Measurements from ENCODE around the gene NDUFS3. TPM values are rescaled to one million over a fixed set of nuclear protein-coding genes. Genes with fewer than 3 reads are reported as not detected.

NDUFS3 gene
- 111 to 148 TPM (median 135 TPM) in 5 replicates for total RNA-seq (2022; extraction: Qiagen RNA extraction; ENCODE audit: low read depth)

DNA sequence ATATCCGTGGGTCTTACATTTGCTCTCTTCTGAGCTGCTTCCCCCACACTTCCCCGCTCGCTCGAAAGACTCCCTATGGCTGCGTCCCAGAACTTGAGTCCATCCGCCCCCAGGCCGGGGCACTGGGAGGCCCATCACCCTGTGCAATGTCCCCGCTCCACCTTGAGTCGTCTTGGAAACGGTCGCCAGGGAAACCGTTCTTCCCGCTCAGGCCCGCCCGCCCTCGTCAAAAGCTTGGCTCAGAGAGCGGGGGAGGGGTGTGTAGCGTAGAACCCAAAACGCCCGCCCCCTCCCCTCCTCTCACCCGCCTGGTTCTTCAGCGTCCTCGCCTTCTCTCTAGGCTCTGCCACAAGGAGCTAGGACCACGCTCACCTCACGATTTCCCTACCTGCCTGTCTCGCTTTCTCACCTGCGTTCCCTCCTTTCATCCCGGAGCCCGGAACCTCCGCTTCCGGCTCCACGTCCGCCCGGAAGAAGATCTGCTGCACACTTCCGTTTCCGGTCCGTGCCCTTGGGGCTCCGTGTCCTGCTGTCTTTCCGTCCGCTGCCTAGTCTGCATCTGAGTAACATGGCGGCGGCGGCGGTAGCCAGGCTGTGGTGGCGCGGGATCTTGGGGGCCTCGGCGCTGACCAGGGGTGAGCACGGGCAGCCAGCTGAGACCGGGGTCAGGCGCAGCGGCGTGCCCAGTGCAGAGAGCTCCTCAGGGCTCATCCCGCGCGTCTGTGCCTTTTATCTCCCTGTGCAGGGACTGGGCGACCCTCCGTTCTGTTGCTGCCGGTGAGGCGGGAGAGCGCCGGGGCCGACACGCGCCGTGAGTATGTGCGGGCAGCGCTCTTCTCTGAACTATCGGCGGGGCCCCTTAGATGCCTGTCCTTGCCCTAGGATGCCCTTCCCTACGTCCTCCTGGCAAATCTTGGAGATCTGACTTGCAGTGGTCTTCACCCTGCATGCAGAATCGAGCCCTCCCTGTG lies at the start of gene NDUFS3, which contains the start of gene KBTBD4:
Gene NDUFS3, plus strand, starts transcription at position 551 of the 971 bp plus-strand sequence. Its CDS starts 18 bp downstream, at position 569.
Gene KBTBD4, minus strand, starts transcription at position 447 of the 971 bp plus-strand sequence. Its CDS starts 19 bp downstream, at position 428.

DNA sequence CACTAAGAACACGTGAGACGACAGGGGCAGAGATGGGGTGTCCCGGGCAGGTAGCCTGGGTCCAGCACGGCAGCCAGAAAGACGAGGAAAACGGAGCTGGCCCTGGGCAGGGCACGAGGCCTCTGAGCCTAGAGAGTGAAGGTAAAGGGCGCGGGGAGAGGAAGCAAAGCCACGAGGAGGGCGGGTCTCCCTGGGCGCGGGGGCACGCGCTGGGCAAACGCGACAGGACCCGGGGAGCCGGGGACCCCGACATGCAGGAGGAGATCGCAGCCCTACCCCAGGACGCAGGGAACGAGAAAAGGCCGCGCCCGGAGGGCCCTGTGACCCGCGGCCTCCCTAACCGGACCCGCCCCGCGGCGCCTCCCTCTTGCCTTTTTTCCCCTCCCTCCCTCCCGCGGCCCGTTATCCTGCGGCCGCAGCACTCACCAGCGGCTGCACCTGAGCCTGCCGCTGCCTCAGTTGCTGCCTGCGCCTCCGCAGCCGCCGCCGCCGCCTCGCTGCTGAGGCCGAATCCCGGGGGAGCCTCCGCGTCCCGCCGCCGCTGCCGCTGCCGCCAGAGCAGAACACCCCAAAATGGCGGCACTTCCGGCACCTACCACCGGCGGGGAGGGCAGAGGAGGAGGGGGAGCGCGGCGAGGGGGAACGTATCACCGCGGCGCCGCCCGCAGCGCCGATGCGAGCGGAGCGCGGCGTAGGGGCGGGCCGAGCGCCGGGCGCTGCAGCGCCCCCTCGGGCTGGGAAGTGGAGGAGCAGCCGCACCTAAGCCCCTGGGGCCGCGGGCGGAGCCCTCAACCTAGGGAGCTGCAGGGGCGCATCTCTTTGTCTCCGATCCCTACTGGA lies 26.1 kb upstream of the NDUFS3 start, which contains the start of gene CELF1:
Gene CELF1, minus strand, starts transcription at position 567 of the 840 bp plus-strand sequence. CDS start 53,609 bp downstream, outside the sequence.

DNA sequence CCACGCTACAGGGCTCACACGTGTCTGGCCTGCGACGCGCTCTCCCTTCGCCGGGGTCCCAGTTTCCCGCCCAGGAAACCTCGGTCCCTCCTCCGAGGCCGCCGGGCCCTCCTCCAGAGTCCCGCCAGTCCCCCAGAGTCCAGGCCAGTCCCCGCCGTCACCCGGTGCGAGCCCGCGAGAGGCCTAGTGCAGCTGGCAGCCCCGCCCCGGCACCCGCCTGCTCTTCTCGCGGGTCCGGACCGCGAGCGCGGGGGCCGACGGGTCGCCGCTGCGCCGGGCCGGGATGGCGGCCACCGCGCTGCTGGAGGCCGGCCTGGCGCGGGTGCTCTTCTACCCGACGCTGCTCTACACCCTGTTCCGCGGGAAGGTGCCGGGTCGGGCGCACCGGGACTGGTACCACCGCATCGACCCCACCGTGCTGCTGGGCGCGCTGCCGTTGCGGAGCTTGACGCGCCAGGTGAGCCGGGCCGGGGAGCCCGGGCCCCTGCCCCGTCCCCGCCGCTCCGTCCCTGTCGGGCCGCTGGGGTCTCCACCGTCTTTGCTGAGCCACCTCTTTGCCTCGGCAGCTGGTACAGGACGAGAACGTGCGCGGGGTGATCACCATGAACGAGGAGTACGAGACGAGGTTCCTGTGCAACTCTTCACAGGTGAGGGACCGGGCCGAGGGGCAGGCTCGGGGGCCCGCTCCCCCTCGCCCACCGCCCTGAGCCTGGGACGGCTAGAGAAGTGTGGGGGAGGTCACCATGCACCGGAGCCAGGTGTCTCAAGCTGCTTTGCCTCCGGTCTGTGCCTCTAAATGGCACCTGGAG lies 13.3 kb upstream of the NDUFS3 start, which contains the start of gene PTPMT1:
Gene PTPMT1, plus strand, starts transcription at position 260 of the 809 bp plus-strand sequence. Its CDS starts 24 bp downstream, at position 284.

DNA sequence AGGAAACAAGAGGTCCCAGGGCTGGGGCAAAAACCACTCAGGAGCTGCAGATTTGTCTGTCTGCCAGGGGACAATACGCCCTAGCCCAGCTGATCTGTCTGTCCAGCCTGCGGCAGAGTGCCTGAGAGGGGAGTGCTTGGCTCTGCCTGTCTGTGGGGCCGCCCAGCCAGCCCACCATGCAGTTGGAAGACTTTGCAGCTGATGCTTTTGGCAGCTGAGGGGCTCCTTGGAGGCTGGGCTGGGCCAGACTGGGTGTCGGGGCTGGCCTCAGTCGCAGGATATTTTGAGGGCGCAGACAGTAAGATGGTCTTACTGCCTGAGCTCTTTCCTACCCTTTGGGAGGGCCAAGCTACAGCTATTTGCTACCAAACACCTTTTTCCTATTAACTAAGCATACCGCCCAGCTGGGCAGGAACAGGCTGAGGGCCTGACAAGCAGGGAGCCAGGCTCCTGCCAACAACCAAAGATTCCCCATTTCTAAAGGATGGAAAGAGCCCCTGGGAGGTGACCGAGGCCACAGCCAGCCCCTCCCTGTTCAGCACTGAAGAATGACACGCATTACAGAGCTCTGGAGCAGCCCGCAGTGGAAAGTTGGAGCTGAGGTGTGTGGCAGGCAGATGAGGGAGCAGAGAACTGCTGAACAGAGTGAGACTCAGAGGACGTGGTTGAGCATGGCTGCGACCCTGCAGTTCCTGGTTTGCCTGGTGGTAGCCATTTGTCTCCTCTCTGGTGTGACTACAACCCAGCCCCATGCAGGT lies 7.4 kb downstream of the NDUFS3 start, which contains the start of gene FAM180B:
Gene FAM180B, plus strand, starts transcription at position 581 of the 758 bp plus-strand sequence. Its CDS starts 91 bp downstream, at position 672.

DNA sequence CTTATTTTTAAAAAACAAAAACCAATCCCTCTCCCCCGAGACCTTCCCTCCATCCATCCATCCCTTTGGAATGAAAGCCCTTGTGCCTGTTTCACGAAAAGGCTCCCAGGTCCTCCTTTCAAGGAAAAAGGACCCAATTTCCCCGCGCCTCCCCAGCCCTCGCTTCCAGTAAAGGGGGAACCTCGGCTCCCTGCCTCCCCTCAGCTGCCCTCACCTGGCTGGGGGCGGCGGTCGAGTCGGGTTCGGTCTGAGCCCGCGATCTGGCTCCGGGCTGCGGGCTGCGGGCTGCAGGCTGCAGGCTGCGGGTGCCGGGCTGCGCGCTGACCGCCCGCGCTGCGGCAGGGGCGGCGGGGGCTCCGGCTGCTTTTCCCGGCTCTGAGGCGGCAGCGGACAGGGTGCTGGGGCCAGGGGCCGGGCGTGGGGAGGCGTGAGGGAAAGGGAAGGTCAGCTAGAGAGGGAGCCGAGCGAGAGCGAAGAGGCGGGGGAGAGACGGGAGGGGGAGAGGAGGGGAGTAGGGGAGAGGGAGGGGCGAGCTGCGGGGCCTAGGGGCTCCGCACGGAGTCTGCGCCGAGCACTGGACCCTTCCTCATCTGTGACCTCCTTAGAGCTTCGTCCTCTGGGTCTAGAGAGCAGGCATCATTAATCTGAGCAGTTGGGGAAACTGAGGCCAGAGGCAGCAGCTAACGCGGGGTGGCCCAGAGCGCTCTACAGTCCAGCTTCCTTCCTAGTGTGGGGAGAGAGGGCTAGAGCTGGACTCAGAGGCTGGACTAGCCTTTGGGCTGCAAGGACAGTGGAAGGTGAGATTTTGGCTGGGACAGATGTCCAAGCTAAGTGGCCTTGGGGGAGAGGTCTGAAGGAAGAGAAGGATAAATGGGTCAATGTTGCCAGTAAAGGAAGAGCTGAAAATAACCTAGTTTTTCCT lies 15.3 kb downstream of the NDUFS3 start, which contains the start of gene C1QTNF4:
Gene C1QTNF4, minus strand, starts transcription at position 478 of the 922 bp plus-strand sequence. CDS start 3,601 bp downstream, outside the sequence.

Other genes with a start within 250 kb of the NDUFS3 start
- 0.02 to 0.10 TPM (median 0.06 TPM) in 5 replicates for gene MYBPC3, start 226.4 kb upstream of the NDUFS3 start, total RNA-seq (2022; extraction: Qiagen RNA extraction; ENCODE audit: low read depth)
- gene SPI1, start 200.5 kb upstream of the NDUFS3 start, total RNA-seq (2022; extraction: Qiagen RNA extraction; ENCODE audit: low read depth), result 0.15 TPM in 1 of 5 replicates, not detected in the others
- gene SLC39A13, start 170.5 kb upstream of the NDUFS3 start, total RNA-seq (2022; extraction: Qiagen RNA extraction; ENCODE audit: low read depth), result 49.5 to 58.9 TPM (median 53.1 TPM) in 5 replicates
- gene PSMC3, start 152.6 kb upstream of the NDUFS3 start, total RNA-seq (2022; extraction: Qiagen RNA extraction; ENCODE audit: low read depth), result 180 to 224 TPM (median 193 TPM) in 5 replicates
- 0.07 to 0.10 TPM in 2 of 5 replicates, not detected in the others for gene RAPSN, start 129.9 kb upstream of the NDUFS3 start, total RNA-seq (2022; extraction: Qiagen RNA extraction; ENCODE audit: low read depth)
- 41.4 to 50.5 TPM (median 49.2 TPM) in 5 replicates for gene CELF1, start 25.9 kb upstream of the NDUFS3 start, total RNA-seq (2022; extraction: Qiagen RNA extraction; ENCODE audit: low read depth)
- 63.3 to 79.2 TPM (median 76.2 TPM) in 5 replicates for gene PTPMT1, start 13.5 kb upstream of the NDUFS3 start, total RNA-seq (2022; extraction: Qiagen RNA extraction; ENCODE audit: low read depth)
- 17.4 to 19.9 TPM (median 18.5 TPM) in 5 replicates for gene KBTBD4, start 104 bp upstream of the NDUFS3 start, total RNA-seq (2022; extraction: Qiagen RNA extraction; ENCODE audit: low read depth)
- gene FAM180B, start 7.6 kb downstream of the NDUFS3 start, total RNA-seq (2022; extraction: Qiagen RNA extraction; ENCODE audit: low read depth), result not detected in 5 replicates
- gene C1QTNF4, start 15.3 kb downstream of the NDUFS3 start, total RNA-seq (2022; extraction: Qiagen RNA extraction; ENCODE audit: low read depth), result 0.07 to 0.09 TPM in 2 of 5 replicates, not detected in the others
- 114 to 158 TPM (median 142 TPM) in 5 replicates for gene MTCH2, start 63.5 kb downstream of the NDUFS3 start, total RNA-seq (2022; extraction: Qiagen RNA extraction; ENCODE audit: low read depth)
- 0.86 to 2.0 TPM (median 1.00 TPM) in 5 replicates for gene AGBL2, start 136.3 kb downstream of the NDUFS3 start, total RNA-seq (2022; extraction: Qiagen RNA extraction; ENCODE audit: low read depth)
- 45.4 to 59.0 TPM (median 52.3 TPM) in 5 replicates for gene FNBP4, start 188.3 kb downstream of the NDUFS3 start, total RNA-seq (2022; extraction: Qiagen RNA extraction; ENCODE audit: low read depth)